Peyer's patch (tissue), 4 donors: ENCODE measurements around the gene VARS1.

Experiments
- CTCF ChIP-seq, 6 experiments: fragments of 450-650 bp in 4 of 6; fragments of 200-600 bp in 2 of 6; sonication (generic) in 1 of 6; IDR thresholded peaks; one replicate each; pipeline ENCODE4 v1.5.1; 2017 to 2019; ENCODE audit warnings: antibody characterized with exemption in 6 of 6, mild to moderate bottlenecking in 3 of 6, moderate library complexity in 1 of 6
- POLR2A ChIP-seq, 2 donors: fragments of 450-650 bp; IDR thresholded peaks; one replicate each; pipeline ENCODE4 v1.5.1; 2017; ENCODE audit warnings: antibody characterized with exemption in 2 of 2, mild to moderate bottlenecking in 2 of 2, moderate library complexity in 2 of 2

DNA sequence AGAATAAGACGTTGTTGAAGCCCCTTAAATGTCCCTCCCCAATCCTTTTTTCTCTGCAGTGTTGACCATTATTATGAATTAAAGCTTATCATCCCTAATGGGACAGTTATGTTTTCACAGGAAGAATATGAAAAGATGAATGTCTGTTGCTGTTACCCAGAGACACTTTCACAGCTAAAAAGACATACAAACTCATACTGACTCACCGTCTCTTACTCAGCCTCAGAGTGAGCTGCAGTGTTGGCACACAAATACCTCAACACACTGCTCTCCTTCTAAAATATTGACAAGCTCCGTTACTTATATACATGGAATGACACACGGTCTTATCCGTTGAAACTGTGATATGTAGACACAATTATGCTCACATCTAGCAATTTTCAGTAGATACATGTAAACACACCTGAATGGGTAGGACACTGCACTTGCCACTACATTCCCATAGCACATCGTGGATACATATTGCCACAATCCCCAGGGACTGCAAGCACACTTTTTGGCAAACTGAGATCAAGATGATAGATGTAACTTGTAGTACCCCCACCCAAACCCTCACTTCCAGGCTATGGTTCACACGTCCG lies 42.7 kb downstream of the VARS1 start:
- TF ChIP-seq CTCF (IDR thresholded peaks at IDR 0.05) (no peak), POLR2A (IDR thresholded peaks at IDR 0.05) (no peak)
